Dermis blood vessel endothelial cell (primary cell): ENCODE data around the gene NCOA7. TPM values are rescaled to one million over a fixed set of nuclear protein-coding genes. Genes with fewer than 3 reads are reported as not detected.
A peak's percentile ranks its signal among the peaks of the same experiment; 100 is the strongest.
"Not testable (repeated sequence)": the region's sequence is repeated elsewhere in the genome, so short reads cannot be mapped to it uniquely, and the experiment has no call there.

Source experiments
- DNase-seq: peaks from one replicate; pipeline ENCODE4 v3.0.0; 2010
- total RNA-seq: library from RNA; depleted of rRNA; stranded (reverse); fragments of >200 nt; gene quantifications from 2 replicates; pipeline ENCODE4 v1.2.3, GENCODE V29; 2014

NCOA7 gene
- total RNA-seq, 1 donor from 2014 or later, result 71.6 TPM

- DNase-seq, result no peak
Observed at GRCh38 chr6:125754566-125754965, 36.2 kb upstream of the NCOA7 start.

DNA sequence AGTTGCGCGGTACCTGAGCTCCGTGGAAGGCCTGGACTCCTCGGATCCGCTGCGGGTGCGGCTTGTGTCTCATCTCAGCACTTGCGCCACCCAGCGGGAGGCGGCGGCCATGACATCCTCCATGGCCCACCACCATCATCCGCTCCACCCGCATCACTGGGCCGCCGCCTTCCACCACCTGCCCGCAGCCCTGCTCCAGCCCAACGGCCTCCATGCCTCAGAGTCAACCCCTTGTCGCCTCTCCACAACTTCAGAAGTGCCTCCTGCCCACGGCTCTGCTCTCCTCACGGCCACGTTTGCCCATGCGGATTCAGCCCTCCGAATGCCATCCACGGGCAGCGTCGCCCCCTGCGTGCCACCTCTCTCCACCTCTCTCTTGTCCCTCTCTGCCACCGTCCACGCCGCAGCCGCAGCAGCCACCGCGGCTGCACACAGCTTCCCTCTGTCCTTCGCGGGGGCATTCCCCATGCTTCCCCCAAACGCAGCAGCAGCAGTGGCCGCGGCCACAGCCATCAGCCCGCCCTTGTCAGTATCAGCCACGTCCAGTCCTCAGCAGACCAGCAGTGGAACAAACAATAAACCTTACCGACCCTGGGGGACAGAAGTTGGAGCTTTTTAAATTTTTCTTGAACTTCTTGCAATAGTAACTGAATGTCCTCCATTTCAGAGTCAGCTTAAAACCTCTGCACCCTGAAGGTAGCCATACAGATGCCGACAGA lies 31.4 kb upstream of the NCOA7 start:
- no peak for DNase-seq

GRCh38 chr6:125759959-125760457 lies 30.8 kb upstream of the NCOA7 start:
- no peak for DNase-seq

DNA sequence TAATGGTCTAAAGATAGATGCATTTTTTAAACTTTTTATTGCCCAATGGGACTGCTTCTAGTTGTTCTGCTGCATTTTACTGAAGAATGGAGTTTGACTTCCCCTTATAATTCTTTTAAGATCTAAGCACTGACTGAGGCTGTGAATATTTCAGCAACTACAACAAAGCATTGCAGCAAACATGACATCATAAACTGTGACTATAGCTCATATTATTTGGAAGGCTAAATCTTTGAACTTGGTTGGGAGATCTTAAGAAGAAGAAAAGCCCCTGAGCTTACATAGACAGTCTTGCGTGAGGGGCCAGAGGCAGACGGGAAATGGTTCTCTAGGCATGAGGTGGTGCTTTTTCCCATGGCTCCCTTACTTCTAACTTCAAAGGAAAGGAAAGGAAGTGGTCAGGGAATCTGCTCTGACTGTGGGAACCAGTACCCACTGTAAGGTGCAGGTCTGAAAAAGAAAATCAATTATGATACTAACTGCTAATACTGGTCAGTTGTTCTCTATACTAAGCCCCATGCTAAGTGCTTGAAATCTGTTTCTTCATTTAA lies 26.6 kb upstream of the NCOA7 start:
- no peak for DNase-seq

GRCh38 chr6:125765944-125766343 lies 24.8 kb upstream of the NCOA7 start:
- no peak for DNase-seq

- no peak for DNase-seq
Observed at GRCh38 chr6:125766641-125767040, 24.1 kb upstream of the NCOA7 start.

GRCh38 chr6:125769147-125769783 lies 21.5 kb upstream of the NCOA7 start:
- no peak for DNase-seq

DNA sequence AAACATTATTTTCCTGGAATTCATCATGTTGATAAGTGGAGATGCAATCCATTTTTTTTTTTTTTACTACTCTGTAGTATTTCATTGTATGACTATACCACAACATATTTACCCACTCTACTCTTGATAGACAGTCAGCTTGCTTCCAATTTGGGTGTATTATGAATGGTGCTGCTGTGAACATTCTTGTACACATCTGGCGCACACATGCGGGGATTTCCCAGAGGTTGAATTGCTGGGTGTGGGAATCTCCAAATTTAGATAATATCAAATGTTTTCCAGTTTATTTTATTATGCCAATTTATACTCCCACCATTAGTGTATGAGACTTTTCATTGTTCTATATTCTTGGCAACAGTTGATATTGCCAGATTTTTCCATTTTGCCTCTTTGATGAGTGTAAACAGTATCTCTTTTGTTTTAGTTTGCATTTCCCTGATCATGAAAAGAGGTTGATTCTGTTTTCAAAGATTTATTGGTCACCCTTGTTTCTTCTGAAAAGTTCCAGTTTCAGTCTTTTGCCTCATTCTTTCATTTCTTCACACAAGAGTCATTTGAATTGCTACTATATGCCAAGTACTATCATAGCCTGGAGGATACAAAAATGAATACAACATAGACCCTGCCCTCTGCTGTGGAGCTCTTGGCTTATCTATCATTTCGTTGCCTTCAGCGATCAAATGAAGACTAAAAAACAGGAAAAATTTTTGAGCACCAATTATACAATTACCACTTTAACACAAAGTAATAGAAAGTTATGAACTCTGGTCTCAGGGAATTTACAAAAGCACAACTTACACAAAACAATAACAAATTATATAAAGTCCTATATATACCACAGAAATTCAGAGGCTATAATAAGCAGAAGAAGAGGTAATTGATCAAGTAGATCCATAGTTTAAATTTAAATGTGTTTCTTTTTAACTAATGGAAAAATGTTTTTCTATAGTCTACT lies 17.1 kb upstream of the NCOA7 start:
- DNase-seq, result no peak

- not testable (repeated sequence) for DNase-seq
Observed at GRCh38 chr6:125776107-125776826, 14.5 kb upstream of the NCOA7 start.

GRCh38 chr6:125779924-125780539 lies 10.7 kb upstream of the NCOA7 start:
- peak; percentile 94 for DNase-seq

GRCh38 chr6:125780540-125781313 lies 10.0 kb upstream of the NCOA7 start:
- peak; percentile 81 for DNase-seq

GRCh38 chr6:125781314-125781868 lies 9.4 kb upstream of the NCOA7 start:
- DNase-seq, result peak; percentile 57

- DNase-seq, result no peak
Observed at GRCh38 chr6:125784365-125784764, 6.4 kb upstream of the NCOA7 start.

- peak; percentile 71 for DNase-seq
Observed at GRCh38 chr6:125787791-125788190, 3.0 kb upstream of the NCOA7 start.

DNA sequence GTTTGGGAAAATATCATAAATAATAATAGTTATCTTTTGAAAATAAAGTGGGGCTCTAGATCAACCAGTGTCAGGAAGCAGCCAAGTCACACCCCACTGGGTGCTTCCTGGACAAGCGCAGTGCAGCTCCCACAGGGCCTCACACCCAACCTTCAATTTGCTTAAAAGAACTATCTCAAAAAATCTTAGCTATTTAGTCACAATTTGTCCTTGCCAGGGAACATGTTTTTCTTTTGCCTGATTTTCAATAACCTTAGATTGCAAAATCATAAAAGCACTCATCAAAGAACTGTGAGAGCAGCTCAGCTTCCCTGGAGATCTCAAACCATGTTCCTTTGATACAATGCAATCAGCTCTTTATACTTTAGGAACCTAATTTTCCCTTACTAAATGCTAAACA lies 1.6 kb upstream of the NCOA7 start:
- DNase-seq, result no peak

- DNase-seq, result peak; percentile 51
Observed at GRCh38 chr6:125789576-125790357, 993 bp upstream of the NCOA7 start.

GRCh38 chr6:125791151-125791819 lies 525 bp downstream of the NCOA7 start:
- peak; percentile 83 for DNase-seq

GRCh38 chr6:125791820-125792165 lies 1.0 kb downstream of the NCOA7 start:
- DNase-seq, result no peak

GRCh38 chr6:125792172-125792571 lies 1.4 kb downstream of the NCOA7 start:
- no peak for DNase-seq
